ENCODE results near the gene HELT.
A peak's percentile ranks its signal among the peaks of the same experiment; 100 is the strongest.
"Not testable (repeated sequence)": the region's sequence is repeated elsewhere in the genome, so short reads cannot be mapped to it uniquely, and the experiment has no call there.

Gene HELT, protein sequence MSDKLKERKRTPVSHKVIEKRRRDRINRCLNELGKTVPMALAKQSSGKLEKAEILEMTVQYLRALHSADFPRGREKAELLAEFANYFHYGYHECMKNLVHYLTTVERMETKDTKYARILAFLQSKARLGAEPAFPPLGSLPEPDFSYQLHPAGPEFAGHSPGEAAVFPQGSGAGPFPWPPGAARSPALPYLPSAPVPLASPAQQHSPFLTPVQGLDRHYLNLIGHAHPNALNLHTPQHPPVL

DNA sequence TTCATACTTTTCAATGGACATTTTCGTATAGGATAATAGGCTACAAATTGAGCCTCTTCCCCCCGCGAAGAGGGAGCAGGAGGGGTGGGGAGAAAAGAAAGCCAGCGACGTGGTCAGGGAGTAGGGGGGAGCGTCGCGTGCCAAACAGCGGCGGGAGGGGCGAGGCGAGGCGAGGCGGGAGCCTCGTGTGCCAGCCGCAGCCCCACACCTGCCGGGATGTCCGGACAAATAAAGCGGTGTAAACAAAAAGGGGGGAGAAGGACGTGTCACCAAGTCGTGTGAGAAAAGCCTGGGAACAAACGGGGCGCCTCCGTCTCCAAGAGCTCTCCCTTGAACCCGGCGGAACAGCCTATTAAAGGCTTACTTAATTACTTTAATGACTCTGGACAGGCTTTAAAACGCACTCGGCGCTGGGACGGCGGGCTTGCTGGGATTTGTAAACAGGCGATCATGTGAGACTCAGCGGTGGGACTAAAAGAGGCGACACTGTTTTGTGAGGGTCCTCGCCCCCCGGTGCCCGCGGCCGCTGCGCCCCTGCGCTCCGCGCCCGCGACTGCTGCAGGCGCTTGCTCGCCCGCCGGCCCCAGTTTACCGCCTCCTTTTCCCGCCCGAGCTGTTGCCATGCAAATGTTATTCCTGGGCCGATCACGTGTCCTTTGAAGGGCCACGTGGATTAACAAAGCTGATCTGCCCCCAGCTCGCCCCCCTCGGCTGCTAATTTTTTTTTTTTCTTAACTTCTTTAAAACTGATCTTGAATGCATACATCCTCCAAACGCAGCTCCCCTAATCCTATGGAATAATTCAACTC, at the start of gene HELT:
TSS of gene HELT (plus strand) at position 527 of the 809 bp plus-strand sequence. CDS start 439 bp downstream, outside the sequence.
- peak; percentile 62 for DNase-seq (ENCODE audit: low read depth, low spot score)

DNA sequence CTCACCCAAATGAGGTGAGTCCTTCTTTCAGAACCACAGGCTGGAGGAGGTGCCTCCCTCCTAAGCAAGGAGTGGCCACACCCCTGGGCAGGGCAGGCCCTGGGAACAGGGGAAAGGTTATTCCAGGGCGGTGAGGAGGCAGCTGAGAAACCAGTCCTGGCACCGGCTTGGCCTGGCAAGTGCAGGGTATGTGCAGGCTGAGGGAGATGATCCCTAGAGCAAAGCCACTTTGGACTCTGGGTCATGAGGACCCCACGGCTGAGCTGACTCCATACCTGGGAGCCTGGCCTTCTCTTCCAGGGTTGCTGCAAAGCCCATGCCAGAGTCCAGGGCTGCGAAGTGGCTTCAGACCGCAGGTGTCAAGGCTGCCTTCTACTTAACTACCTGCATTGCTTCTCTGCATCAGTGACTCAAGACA, 49.5 kb upstream of the HELT start:
- DNase-seq (ENCODE audit: low read depth, low spot score), result no peak

DNA sequence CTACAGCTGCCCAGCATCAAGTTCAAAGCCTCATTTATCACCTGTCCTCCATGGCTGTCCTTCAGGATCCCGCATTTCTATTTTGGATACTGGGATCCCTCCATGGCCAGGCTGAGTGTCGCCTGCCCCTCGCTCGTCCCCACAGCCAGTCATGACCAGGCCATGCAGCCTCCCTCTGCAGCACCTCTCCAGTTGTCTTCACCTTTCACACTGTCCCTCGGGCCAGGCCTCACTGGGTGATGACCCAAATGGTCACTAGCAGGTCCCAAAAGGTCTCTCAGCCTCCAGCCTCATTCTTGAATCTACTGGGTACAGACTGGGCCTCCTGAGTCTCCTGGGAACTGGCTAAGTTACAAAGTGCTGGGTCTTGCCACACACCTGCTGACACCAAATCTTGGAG, 48.7 kb upstream of the HELT start:
- no peak for DNase-seq (ENCODE audit: low read depth, low spot score)

DNA sequence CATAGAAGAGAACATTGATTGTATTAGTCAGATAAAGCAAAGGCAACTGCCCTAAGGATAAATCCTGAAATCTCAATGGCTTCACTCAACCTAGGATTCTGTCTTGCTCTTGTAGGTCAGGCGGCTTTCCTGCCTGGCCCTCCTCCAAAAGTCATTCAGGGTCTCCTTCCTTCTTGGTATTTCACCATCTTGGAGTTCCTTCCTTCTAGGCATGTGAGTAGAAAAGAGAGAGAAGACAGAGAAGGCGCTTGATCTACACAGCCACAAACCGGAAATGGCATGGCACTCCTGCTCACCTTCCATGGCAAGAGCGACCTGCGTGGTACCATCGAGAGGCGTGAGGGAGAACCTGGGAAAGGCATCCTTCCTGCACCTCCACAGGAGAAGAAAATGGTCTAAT, 45.3 kb upstream of the HELT start:
- no peak for DNase-seq (ENCODE audit: low read depth, low spot score)

DNA sequence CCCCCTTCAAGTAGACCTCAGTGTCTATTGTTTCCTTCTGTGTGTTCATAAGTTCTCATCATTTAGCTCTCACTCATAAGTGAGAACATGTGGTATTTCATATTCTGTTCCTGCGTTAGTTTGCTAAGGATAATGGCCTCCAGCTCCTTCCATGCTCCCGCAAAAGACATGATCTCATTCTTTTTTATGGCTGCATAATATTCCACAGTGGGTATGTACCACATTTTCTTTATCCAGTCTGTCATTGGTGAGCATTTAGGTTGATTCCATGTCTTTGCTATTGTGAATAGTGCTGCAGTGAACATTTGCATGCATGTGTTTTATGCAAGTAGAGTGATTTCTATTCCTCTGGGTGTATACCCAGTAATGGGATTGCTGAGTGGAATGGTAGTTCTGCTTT, 41.9 kb upstream of the HELT start:
- not testable (repeated sequence) for DNase-seq (ENCODE audit: low read depth, low spot score)

DNA sequence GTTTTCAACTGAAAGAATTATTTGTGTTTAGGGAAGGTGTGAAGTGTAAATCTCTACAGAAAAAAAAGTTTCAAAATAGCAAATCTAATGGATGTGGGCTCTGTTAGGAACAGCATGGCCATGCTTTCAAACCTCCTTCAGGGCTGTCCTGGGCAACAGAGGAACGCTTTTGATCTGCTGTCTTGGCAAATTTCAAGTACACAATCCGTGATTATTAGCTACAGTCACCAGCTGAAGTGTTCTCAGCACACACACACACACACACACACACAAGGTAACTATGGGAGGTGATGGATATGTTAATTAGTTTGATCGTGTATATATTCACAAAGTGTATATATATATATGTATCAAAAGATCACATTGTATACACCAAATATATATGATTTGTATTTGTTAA, 40.5 kb upstream of the HELT start:
- DNase-seq (ENCODE audit: low read depth, low spot score), result no peak

DNA sequence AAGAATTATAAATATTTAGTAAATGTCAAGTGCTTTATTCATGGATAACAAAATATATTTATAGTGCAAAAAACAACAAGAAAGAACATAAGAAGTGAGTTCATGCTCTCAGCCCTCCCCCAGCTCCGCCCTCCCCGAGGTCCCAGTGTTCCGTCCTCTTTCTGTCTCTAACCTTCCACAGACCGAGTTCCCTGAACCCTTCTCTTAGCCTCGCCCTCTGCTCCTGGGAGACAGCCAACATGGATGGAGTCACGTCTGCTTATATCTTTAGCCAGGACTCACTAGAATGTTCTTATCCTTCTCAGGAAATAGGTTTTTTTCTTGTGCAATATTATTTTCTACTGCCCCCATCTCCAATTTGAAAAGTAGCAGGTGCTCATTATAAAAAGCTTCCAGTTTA, 40.1 kb upstream of the HELT start:
- no peak for DNase-seq (ENCODE audit: low read depth, low spot score)

DNA sequence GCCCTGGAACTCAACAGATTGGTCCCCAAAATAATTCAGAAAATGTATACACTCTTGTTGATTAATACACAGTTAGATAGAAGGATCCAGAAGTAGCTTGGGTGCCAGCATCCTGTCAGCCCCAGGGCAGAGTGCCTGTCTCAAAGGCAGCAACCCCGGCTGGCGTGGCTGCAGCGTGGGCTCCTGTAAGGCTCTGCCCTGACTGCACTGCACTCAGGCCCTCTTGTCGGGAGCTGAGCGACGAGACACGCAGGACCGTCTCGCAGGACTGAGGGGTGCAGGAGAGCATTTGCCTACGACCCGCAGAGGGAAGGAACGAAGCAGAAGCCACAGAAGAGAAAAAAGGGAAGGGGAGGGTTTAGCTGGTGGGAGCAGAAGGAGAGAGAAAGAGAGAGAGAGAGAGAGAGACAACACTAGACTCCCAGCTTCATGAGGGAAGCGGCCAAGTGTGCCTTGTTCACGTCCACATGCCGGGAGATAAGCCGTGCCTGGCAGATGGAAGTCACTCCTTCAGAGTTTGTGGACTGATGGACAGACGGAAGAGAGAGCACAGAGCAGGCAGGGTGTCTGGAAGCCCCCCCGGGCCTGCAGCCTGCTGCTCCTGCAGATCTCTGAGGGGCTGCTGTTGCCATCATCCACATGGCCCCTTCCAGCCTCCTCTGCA, 38.7 kb upstream of the HELT start:
- no peak for DNase-seq (ENCODE audit: low read depth, low spot score)

DNA sequence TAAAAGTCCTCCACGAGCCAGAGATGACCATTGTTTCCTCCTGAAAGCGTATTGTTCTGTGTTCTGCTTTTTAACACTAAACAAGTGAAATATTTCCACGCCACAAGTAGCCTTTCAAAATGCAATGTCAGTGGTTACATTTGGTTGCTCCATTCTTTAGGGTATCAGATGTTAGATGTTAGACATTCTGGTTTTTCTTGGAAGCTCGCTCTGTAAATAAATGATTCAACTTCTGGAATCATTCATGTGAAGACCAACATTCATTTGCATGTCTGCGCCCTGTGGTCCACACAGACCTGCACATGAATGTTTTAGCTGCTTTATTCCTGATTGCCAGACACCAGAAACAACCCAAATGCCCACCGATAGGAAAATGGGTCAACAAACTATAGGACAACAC, 38.0 kb upstream of the HELT start:
- no peak for DNase-seq (ENCODE audit: low read depth, low spot score)

DNA sequence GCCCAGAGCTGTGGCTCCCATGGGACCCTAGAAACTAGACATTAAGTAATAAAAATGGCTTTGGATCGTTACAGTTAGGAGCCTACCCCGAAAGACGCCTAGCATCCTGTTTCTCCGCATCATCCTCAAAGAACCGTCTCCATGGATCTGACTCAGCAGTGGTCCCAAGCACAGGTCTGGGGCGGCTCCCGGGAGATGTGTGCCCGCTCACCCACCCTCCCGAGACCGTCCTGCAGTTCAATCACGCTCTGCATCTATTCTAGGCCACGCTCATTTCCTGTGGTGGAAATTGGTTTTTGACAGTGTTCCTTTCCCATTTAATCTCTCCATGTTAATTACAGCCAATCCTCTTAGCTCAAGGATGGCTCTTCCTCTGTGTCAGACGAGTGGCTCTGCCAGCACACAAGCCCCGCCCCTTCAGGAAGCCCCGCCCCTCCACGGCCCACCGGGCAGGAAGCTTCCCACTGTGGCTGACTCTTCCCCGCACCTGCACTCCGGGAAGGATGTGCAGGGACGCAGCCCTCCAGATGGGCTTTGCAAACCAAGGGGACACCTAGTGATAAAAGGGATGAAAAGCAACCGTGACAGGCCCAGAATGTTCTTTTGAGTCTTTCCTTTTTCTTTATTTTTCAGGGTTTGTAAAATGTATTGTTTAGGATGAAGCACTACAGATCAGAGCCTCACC, 34.5 kb upstream of the HELT start:
- DNase-seq (ENCODE audit: low read depth, low spot score), result peak; percentile 67

DNA sequence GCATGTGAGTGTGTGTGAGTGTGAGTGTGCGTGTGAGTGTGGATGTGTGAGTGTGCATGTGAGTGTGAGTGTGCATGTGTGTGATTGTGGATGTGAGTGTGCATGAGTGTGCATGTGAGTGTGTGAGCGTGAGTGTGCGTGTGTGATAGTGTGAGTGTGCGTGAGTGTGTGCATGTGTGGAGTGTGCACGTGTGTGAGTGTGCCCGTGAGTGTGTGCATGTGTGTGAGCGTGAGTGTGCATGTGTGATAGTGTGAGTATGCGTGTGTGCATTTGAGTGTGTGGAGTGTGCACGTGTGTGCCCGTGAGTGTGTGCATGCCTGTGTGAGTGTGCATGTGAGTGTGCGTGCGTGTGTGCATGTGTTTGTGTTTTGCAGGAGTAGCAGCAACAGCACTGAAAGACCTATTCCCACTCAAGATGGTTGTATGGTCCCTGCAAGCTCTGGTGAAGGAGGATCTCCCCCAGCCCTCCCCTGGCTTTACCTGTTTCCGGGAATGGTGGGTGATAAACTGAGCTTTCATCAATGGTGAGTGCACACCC, 30.7 kb upstream of the HELT start:
- DNase-seq (ENCODE audit: low read depth, low spot score), result no peak

DNA sequence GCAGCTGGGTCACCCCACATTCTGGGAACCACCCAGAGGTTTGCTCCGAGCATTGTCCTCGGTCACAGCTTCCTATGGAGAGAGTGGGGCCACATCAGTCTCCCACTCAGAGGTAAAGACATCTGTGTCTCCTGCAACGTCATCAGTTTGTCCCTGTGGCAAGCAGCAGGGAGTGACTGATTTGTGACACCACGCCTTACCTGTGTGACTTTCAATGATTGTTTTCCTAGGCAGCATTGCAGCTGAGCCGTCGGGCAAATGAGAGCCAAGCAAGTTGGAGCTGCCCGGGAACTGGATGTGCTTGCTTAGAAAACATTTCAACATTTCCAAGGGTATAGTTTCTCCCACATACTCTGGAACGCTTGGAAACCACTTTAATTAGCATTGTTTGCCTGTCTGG, 29.7 kb upstream of the HELT start:
- DNase-seq (ENCODE audit: low read depth, low spot score), result no peak

DNA sequence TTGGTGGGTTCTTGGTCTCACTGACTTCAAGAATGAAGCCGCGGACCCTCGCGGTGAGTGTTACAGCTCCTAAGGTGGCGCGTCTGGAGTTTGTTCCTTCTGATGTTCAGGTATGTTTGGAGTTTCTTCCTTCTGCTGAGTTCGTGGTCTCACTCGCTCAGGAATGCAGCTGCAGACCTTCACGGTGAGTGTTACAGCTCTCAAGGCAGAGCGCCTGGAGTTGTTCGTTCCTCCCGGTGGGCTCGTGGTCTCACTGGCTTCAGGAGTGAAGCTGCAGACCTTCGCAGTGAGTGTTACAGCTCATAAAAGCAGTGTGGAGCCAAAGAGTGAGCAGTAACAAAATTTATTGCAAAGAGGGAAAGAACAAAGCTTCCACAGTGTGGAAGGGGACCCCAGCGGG, 29.0 kb upstream of the HELT start:
- DNase-seq (ENCODE audit: low read depth, low spot score), result not testable (repeated sequence)

DNA sequence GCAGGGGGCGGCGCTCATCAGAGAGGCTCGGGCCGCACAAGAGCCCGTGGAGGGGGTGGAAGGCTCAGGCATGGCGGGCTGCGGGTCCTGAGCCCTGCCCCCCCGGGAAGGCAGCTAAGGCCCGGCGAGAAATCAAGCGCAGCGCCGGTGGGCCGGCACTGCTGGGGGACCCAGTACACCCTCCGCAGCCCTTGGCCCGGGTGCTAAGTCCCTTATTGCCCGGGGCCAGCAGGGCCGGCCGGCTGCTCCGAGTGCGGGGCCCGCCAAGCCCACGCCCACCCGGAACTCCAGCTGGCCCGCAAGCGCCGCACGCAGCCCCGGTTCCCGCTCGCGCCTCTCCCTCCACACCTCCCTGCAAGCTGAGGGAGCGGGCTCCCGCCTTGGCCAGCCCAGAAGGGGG, 28.2 kb upstream of the HELT start:
- DNase-seq (ENCODE audit: low read depth, low spot score), result not testable (repeated sequence)

DNA sequence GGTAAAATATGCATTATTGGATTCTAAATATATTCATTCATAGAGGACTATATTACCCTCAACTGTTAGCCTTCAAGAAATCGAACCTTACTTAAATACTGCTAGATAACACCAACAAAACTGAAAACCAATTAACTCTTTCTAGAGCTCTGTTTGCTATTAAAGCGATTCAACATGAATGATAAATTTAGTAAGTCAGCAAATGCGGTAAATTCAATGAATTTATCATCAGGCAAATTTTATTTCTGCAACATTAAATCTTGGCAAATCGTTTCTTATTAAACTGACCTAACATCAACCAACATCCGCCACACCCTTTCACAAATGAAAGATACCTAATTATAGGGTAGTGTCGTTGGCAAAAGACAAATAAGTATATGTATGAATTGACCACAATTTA, 26.4 kb upstream of the HELT start:
- DNase-seq (ENCODE audit: low read depth, low spot score), result no peak

DNA sequence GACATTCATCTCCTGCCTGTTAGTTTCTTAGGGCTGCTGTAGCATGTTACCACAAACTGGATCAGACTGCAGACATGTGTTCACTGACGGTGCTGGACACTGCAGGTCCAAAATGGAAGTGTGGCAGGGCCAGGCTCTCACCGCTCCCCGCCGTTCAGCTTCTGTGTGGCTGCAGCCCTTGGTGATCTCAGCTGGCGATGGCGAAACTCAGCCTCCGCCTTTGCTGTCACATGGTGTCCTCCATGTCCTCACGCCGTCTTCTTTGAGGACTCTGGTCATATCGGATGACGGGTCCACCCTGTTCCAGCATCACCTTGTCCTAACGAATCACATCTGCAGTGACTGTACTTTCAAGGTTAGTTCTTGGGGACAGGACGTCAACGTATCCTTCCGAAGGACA, 25.9 kb upstream of the HELT start:
- no peak for DNase-seq (ENCODE audit: low read depth, low spot score)

DNA sequence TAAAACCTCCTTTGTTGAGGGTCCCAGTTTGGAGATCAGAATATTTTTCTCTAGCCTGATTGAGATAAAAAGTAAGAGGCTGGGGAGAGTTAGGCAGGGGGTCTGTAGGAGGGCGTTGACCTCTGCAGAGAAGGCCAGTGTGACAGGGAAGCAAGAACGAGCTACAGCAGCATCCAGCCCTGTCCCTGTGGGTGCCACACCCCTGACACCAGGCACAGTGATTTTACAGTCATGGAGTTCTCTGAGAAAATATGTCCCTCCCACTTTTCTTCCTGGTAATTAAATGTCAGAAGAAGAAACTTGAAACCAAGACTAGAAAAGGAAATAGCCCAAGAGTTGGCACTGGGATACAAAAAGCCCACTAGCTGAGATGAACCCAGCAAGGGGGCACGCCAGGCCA, 25.0 kb upstream of the HELT start:
- DNase-seq (ENCODE audit: low read depth, low spot score), result no peak

DNA sequence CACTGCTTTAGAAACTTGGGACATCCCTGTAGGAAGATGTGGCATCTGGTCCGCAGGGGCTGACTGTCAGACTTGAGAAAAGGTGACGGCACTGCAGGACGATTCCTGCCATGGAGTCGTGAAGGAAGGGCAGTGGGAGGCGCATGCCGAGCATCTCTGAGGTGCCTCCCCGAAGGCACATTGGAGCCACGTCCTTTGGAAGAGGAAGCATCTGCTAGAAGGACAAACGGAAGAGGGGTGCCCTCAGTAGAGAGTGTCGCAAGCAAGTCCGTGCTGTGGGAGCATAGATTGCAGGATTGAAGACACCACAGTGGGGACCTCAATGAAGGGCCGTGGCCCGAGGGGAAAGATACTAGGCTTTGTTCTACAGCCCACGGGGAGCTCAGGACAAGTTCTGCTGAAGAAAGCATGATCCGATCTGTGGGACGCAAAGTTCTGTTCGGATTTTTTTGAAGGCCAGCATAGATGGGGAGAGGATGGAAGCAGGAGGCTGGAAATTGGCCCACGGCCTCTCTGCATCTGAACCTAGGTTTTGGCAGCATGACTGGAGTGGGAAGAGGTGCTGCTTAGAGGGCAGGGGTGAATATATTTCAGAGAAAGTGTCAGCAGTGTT, 24.2 kb upstream of the HELT start:
- DNase-seq (ENCODE audit: low read depth, low spot score), result no peak

DNA sequence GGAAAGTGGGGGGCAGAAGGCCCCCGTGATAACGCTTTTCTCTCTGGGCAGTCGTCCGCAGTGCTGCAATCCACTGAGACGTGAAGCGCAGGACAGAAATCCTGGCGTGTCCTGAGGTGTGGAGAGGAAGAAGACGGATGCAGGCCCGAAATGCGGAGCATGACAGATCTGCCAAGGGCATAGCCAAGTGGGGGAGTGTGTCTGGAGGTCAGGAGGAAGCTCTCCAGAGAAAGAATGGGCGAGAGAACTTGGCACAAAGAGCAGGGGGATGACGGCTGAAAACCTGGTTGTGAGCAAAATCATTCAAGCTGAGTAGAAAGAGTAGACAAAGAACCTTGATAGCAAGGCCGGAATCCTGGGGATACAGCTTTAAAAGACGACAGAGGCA, 23.7 kb upstream of the HELT start:
- no peak for DNase-seq (ENCODE audit: low read depth, low spot score)

DNA sequence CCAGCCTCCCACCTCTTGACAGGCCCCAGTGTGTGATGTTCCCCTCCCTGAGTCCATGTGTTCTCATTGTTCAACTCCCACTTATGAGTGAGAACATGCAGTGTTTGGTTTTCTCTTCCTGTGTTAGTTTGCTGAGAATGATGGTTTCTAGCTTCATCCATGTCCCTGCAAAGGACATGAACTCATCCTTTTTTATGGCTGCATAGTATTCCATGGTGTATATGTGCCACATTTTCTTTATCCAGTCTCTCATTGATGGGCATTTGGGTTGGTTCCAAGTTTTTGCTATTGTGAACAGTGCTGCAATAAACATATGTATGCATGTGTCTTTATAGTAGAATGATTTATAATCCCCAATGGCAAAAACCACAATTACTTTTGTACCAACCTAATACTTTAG, 20.6 kb upstream of the HELT start:
- not testable (repeated sequence) for DNase-seq (ENCODE audit: low read depth, low spot score)

DNA sequence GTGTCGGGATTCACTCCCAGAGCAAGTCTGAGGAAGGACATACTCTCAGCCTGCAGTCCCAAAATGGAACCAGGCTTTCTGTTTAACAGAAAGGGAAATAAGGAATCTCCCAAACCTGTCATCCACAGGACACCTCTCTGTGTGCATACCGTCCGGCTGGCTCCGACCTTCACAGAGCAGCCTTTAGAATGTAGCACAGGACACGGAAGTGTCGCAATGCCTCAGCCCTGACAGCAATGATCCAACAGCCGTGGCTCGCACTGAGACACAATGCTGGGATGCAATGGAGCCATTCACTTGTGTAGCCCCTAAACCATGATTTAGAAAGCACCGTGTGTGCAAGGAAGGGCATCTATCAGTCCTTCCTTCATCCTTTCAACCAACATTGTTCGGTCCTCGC, 15.5 kb upstream of the HELT start:
- DNase-seq (ENCODE audit: low read depth, low spot score), result no peak
